ENCODE data around the gene ABHD4.

GRCh38 chr14:22593189-22593588 lies 4.9 kb upstream of the ABHD4 start:
- TF ChIP-seq, protein P1, sequence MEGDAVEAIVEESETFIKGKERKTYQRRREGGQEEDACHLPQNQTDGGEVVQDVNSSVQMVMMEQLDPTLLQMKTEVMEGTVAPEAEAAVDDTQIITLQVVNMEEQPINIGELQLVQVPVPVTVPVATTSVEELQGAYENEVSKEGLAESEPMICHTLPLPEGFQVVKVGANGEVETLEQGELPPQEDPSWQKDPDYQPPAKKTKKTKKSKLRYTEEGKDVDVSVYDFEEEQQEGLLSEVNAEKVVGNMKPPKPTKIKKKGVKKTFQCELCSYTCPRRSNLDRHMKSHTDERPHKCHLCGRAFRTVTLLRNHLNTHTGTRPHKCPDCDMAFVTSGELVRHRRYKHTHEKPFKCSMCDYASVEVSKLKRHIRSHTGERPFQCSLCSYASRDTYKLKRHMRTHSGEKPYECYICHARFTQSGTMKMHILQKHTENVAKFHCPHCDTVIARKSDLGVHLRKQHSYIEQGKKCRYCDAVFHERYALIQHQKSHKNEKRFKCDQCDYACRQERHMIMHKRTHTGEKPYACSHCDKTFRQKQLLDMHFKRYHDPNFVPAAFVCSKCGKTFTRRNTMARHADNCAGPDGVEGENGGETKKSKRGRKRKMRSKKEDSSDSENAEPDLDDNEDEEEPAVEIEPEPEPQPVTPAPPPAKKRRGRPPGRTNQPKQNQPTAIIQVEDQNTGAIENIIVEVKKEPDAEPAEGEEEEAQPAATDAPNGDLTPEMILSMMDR (IDR thresholded peaks at IDR 0.05) = no peak
- TF ChIP-seq POLR2A (IDR thresholded peaks at IDR 0.05) = no peak

All from Peyer's patch (tissue), 4 donors.